ENCODE results near the gene AASDHPPT.

AASDHPPT gene

GRCh38 chr11:106086135-106086534 lies 8.7 kb downstream of the AASDHPPT start:
- no peak for DNase-seq (ENCODE audit: low read depth in 2 of 2)

GRCh38 chr11:106086850-106087249 lies 9.4 kb downstream of the AASDHPPT start:
- DNase-seq (ENCODE audit: low read depth in 2 of 2): no peak

- DNase-seq (ENCODE audit: low read depth in 2 of 2): peak in 1 of 2 donors; percentile 22
Observed at GRCh38 chr11:106087815-106088435, 10.5 kb downstream of the AASDHPPT start.

- DNase-seq (ENCODE audit: low read depth in 2 of 2): no peak
Observed at GRCh38 chr11:106088896-106089295, 11.4 kb downstream of the AASDHPPT start.

GRCh38 chr11:106091480-106092123 lies 14.1 kb downstream of the AASDHPPT start:
- DNase-seq (ENCODE audit: low read depth in 2 of 2): no peak

GRCh38 chr11:106092446-106092845 lies 15.0 kb downstream of the AASDHPPT start:
- no peak for DNase-seq (ENCODE audit: low read depth in 2 of 2)

GRCh38 chr11:106098893-106099553 lies 21.6 kb downstream of the AASDHPPT start:
- DNase-seq (ENCODE audit: low read depth in 2 of 2): no peak

GRCh38 chr11:106101370-106101769 lies 23.9 kb downstream of the AASDHPPT start:
- DNase-seq (ENCODE audit: low read depth in 2 of 2): no peak

GRCh38 chr11:106101819-106102218 lies 24.4 kb downstream of the AASDHPPT start:
- no peak for DNase-seq (ENCODE audit: low read depth in 2 of 2)

GRCh38 chr11:106105986-106106385 lies 28.5 kb downstream of the AASDHPPT start:
- no peak for DNase-seq (ENCODE audit: low read depth in 2 of 2)

GRCh38 chr11:106121570-106122320 lies 44.3 kb downstream of the AASDHPPT start:
- DNase-seq (ENCODE audit: low read depth in 2 of 2): no peak

GRCh38 chr11:106127604-106128003 lies 50.1 kb downstream of the AASDHPPT start:
- no peak for DNase-seq (ENCODE audit: low read depth in 2 of 2)

GRCh38 chr11:106128740-106129139 lies 51.3 kb downstream of the AASDHPPT start:
- no peak for DNase-seq (ENCODE audit: low read depth in 2 of 2)

- no peak for DNase-seq (ENCODE audit: low read depth in 2 of 2)
Observed at GRCh38 chr11:106131998-106132397, 54.5 kb downstream of the AASDHPPT start.

- DNase-seq (ENCODE audit: low read depth in 2 of 2): no peak
Observed at GRCh38 chr11:106132582-106133354, 55.3 kb downstream of the AASDHPPT start.

GRCh38 chr11:106133529-106133928 lies 56.1 kb downstream of the AASDHPPT start:
- no peak for DNase-seq (ENCODE audit: low read depth in 2 of 2)

- no peak for DNase-seq (ENCODE audit: low read depth in 2 of 2)
Observed at GRCh38 chr11:106137061-106137460, 59.6 kb downstream of the AASDHPPT start.

- DNase-seq (ENCODE audit: low read depth in 2 of 2): no peak
Observed at GRCh38 chr11:106137758-106138157, 60.3 kb downstream of the AASDHPPT start.

Measured in stimulated activated CD4-positive, alpha-beta T cell treated with anti-CD3 and anti-CD28 coated beads, Interleukin-4, amount 100 ng/mL, for 48 hours (primary cell).